Thyroid gland (tissue), 4 donors: ENCODE measurements around the gene CTNNA3. TPM values are rescaled to one million over a fixed set of nuclear protein-coding genes. Genes with fewer than 3 reads are reported as not detected.
"Not testable (repeated sequence)": the region's sequence is repeated elsewhere in the genome, so short reads cannot be mapped to it uniquely, and the experiment has no call there.

ENCODE experiments used
- DNase-seq, 2 donors: peaks; one replicate each; pipeline ENCODE4 v3.0.0-alpha.2; 2019
- H3K27ac ChIP-seq, 3 donors: fragments of 200-600 bp; sonication (generic); 1 replicate in 2 of 3; 2 replicates in 1 of 3; pipeline ENCODE4 v1.5.1; 2016 to 2019; ENCODE audit warnings: mild to moderate bottlenecking in 1 of 3, moderate library complexity in 1 of 3
- H3K27me3 ChIP-seq: fragments of 200-600 bp; sonication (generic); one replicate; pipeline ENCODE4 v1.5.1; 2019
- H3K36me3 ChIP-seq, 2 donors: fragments of 200-600 bp; sonication (generic); one replicate each; pipeline ENCODE4 v1.5.1; 2016 to 2019
- H3K4me1 ChIP-seq, 2 donors: fragments of 200-600 bp; sonication (generic); one replicate each; pipeline ENCODE4 v1.5.1; 2017 to 2019
- H3K4me3 ChIP-seq, 3 donors: fragments of 200-600 bp; sonication (generic); replicated peaks in 1 of 3; 1 replicate in 2 of 3; 2 replicates in 1 of 3; pipeline ENCODE4 v1.5.1; 2016; ENCODE audit warnings: mild to moderate bottlenecking in 1 of 3
- H3K9me3 ChIP-seq: fragments of 200-600 bp; sonication (generic); one replicate; pipeline ENCODE4 v1.5.1; 2017
- POLR2A ChIP-seq, 2 donors: fragments of 450-650 bp; IDR thresholded peaks; one replicate each; pipeline ENCODE4 v1.6.1; 2017; ENCODE audit warnings: antibody characterized with exemption in 2 of 2, mild to moderate bottlenecking in 2 of 2, moderate library complexity in 1 of 2
- WGBS, 2 donors: methylation state at CpG; one replicate each; pipeline ENCODE4 v1.1.5; 2017; 5-methylcytosine and 5-hydroxymethylcytosine counted together
- intact Hi-C: fragments of 100-400 bp; cut with DNase I; formaldehyde crosslinking; loops from one replicate; pipeline ENCODE4 v1.15.1; 2023
- total RNA-seq, 4 donors: library from RNA; depleted of rRNA; stranded (reverse); fragments of >200 nt; gene quantifications; one replicate each; pipeline ENCODE4 v1.2.3, GENCODE V29; 2016
- TF ChIP-seq, protein P1 (sequence below), 6 experiments: fragments of 200-600 bp in 3 of 6; fragments of 450-650 bp in 3 of 6; sonication (generic) in 3 of 6; IDR thresholded peaks; one replicate each; pipeline ENCODE4 v1.5.1; 2016 to 2019; ENCODE audit warnings: antibody characterized with exemption in 6 of 6, mild to moderate bottlenecking in 2 of 6, inconsistent platforms in 1 of 6, moderate library complexity in 1 of 6

Gene CTNNA3
- total RNA-seq, 4 donors from 2014 or later = 0.11 to 0.79 (median 0.13) TPM; not detected in 1

GRCh38 chr10:67596641-67597040 is 99.4 kb downstream of the CTNNA3 start:
- no peaks in the 10 kb centered on the region for H3K9me3 ChIP-seq
- intact Hi-C loops = no loop called here
- H3K27ac ChIP-seq = no peak overlapping the region
- no peak for DNase-seq
- H3K36me3 ChIP-seq = no peaks in the 10 kb centered on the region
- H3K27me3 ChIP-seq = no peaks in the 10 kb centered on the region
- H3K4me1 ChIP-seq = no peaks in the 10 kb centered on the region
- no peak for TF ChIP-seq POLR2A (IDR thresholded peaks at IDR 0.05)
- H3K4me3 ChIP-seq = no peak overlapping the region

- Histone ChIP-seq H3K9me3 (no peaks in the 10 kb centered on the region), H3K27me3 (no peaks in the 10 kb centered on the region), H3K27ac (no peak overlapping the region), H3K36me3 (no peaks in the 10 kb centered on the region), H3K4me3 (no peak overlapping the region), H3K4me1 (no peaks in the 10 kb centered on the region)
- TF ChIP-seq, protein P1, sequence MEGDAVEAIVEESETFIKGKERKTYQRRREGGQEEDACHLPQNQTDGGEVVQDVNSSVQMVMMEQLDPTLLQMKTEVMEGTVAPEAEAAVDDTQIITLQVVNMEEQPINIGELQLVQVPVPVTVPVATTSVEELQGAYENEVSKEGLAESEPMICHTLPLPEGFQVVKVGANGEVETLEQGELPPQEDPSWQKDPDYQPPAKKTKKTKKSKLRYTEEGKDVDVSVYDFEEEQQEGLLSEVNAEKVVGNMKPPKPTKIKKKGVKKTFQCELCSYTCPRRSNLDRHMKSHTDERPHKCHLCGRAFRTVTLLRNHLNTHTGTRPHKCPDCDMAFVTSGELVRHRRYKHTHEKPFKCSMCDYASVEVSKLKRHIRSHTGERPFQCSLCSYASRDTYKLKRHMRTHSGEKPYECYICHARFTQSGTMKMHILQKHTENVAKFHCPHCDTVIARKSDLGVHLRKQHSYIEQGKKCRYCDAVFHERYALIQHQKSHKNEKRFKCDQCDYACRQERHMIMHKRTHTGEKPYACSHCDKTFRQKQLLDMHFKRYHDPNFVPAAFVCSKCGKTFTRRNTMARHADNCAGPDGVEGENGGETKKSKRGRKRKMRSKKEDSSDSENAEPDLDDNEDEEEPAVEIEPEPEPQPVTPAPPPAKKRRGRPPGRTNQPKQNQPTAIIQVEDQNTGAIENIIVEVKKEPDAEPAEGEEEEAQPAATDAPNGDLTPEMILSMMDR (IDR thresholded peaks at IDR 0.05) = no peak
- no peak for TF ChIP-seq POLR2A (IDR thresholded peaks at IDR 0.05)
- WGBS, 2 donors = 74% methylated on average over 2 of the region's 2 CpGs
- intact Hi-C loops = no loop called here
- DNase-seq = no peak
Measured at GRCh38 chr10:67587771-67588170, 108.2 kb downstream of the CTNNA3 start.

- 63 to 75% methylated on average over 1 of the region's 1 CpG for WGBS, 2 donors
- no peak overlapping the region for H3K27ac ChIP-seq
- no peaks in the 10 kb centered on the region for H3K4me1 ChIP-seq
- no peak for DNase-seq
- no peak overlapping the region for H3K4me3 ChIP-seq
- TF ChIP-seq POLR2A (IDR thresholded peaks at IDR 0.05) = no peak
- TF ChIP-seq, protein P1 (IDR thresholded peaks at IDR 0.05) = no peak
- H3K9me3 ChIP-seq = no peaks in the 10 kb centered on the region
- H3K36me3 ChIP-seq = no peaks in the 10 kb centered on the region
- intact Hi-C loops = no loop called here
- H3K27me3 ChIP-seq = no peaks in the 10 kb centered on the region
Measured at GRCh38 chr10:67575532-67575931, 120.5 kb downstream of the CTNNA3 start.

GRCh38 chr10:67573484-67573883 is 122.5 kb downstream of the CTNNA3 start:
- 90 to 98% methylated on average over 1 of the region's 1 CpG for WGBS, 2 donors
- no peak for TF ChIP-seq POLR2A (IDR thresholded peaks at IDR 0.05)
- no peak overlapping the region for H3K27ac ChIP-seq
- intact Hi-C loops = no loop called here
- no peak for DNase-seq
- no peaks in the 10 kb centered on the region for H3K4me1 ChIP-seq
- no peak overlapping the region for H3K4me3 ChIP-seq
- no peaks in the 10 kb centered on the region for H3K9me3 ChIP-seq
- H3K27me3 ChIP-seq = no peaks in the 10 kb centered on the region
- no peaks in the 10 kb centered on the region for H3K36me3 ChIP-seq

DNA sequence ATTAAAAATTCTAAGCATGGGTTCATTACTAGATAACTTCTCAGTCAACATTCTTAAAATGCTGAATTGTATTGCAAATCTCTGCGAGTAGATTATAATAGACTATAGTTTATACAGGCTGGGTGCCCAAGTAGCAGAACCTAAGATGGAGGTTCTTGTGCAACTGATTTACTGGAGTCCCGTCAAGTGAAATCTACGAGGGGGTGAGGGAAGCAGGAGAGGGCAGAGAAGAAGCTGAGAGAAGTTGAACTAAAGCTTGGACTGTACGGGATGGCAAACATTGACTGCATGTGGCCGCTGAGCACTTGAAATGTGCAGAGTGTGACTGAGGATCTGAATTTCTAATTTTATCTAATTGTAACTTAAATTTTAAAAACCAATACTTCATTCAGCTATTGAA is 124.5 kb downstream of the CTNNA3 start:
- H3K27ac ChIP-seq = no peak overlapping the region
- no peak for DNase-seq
- H3K4me1 ChIP-seq = no peaks in the 10 kb centered on the region
- no peaks in the 10 kb centered on the region for H3K36me3 ChIP-seq
- intact Hi-C loops = no loop called here
- WGBS, 2 donors = 63 to 68% methylated on average over 5 of the region's 5 CpGs
- H3K27me3 ChIP-seq = no peaks in the 10 kb centered on the region
- no peak overlapping the region for H3K4me3 ChIP-seq
- H3K9me3 ChIP-seq = no peaks in the 10 kb centered on the region
- TF ChIP-seq POLR2A (IDR thresholded peaks at IDR 0.05) = no peak
- TF ChIP-seq, protein P1 (IDR thresholded peaks at IDR 0.05) = no peak

DNA sequence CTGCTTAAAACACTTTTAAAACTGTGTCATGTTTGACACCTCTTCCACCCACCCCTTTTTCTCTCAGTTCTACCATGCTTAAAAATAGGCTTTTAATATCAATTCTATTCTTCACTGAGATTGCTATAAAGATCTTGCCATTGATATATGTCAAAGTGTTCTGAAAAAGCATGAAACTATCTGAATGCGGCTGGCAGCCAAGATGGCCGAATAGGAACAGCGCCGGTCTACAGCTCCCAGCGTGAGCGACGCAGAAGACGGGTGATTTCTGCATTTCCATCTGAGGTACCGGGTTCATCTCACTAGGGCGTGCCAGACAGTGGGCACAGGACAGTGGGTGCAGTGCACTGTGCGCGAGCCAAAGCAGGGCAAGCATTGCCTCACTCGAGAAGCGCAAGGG is 137.7 kb downstream of the CTNNA3 start:
- WGBS, 2 donors = 93 to 96% methylated on average over 14 of the region's 14 CpGs
- H3K27ac ChIP-seq, intact Hi-C loops, H3K4me3 ChIP-seq, H3K36me3 ChIP-seq, H3K9me3 ChIP-seq, H3K4me1 ChIP-seq, DNase-seq, H3K27me3 ChIP-seq: not testable (repeated sequence)

DNA sequence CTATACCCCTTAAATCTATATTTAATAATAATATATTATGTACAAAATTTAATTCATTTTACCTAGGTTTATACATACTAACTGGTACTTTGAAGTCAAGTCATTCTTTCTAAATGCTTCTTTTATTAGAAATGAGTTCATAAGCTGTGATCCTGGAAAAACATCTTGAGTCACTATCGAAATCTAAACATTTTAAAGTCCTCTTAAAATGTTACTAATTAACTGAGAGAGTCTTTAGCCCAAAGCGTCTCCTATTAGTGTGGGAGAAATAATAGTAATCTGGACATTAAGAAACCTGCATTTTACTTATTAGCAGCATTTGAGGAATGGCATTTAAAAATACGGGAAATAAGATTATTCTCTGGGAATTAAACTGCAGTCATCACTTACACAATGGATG is 142.7 kb downstream of the CTNNA3 start:
- TF ChIP-seq, protein P1 (IDR thresholded peaks at IDR 0.05) = no peak
- no peak for TF ChIP-seq POLR2A (IDR thresholded peaks at IDR 0.05)

More for the DNA sequence above, 142.7 kb downstream of the CTNNA3 start:
- no peaks in the 10 kb centered on the region for H3K27me3 ChIP-seq
- H3K27ac ChIP-seq = no peak overlapping the region
- no peak for DNase-seq
- H3K36me3 ChIP-seq = no peaks in the 10 kb centered on the region
- no peaks in the 10 kb centered on the region for H3K9me3 ChIP-seq
- intact Hi-C loops = no loop called here
- no peaks in the 10 kb centered on the region for H3K4me1 ChIP-seq
- H3K4me3 ChIP-seq = no peak overlapping the region
- 89 to 92% methylated on average over 3 of the region's 3 CpGs for WGBS, 2 donors
